Measurements from ENCODE around the gene ZNF629. TPM values are rescaled to one million over a fixed set of nuclear protein-coding genes. Genes with fewer than 3 reads are reported as not detected.

Gene ZNF629
- 25.3 and 26.9 TPM in 2 replicates for total RNA-seq (2021)
- percentile 69 among the genes with signal in this experiment for Bru-seq, nascent RNA
- percentile 90 among the genes with signal in this experiment for BruChase-seq, experiment 1, labeled RNA remaining after a 2-hour chase
- BruChase-seq, experiment 2, labeled RNA remaining after a 6-hour chase = percentile 88 among the genes with signal in this experiment
- long read RNA-seq, full-length matches to known transcripts = 3 of 21 reads
- long read RNA-seq, partial matches to known transcripts = 1 of 21 reads
- long read RNA-seq, other reads (novel, unspliced or antisense) = 17 of 21 reads

GRCh38 chr16:30786936-30787612 lies at the start of gene ZNF629:
Gene ZNF629, minus strand, starts transcription at chr16:30787205. Its CDS starts 2,723 bp downstream, at chr16:30784482.
- no TSS peak for BruUV-seq (replicated peaks)

GRCh38 chr16:30834130-30834740 lies 47.2 kb upstream of the ZNF629 start:
- BruUV-seq (replicated peaks) = no TSS peak
- POLR2A ChIA-PET (ENCODE audit: low non-redundant PET) = no interaction called here
- H3K27me3 ChIP-seq (replicated peaks; ENCODE audit: insufficient read depth, low read depth, low read length, poor library complexity) = no peaks in the 10 kb centered on the region
- no peaks in the 10 kb centered on the region for H3K9me3 ChIP-seq (ENCODE audit: low read depth, low read length, poor library complexity, severe bottlenecking)
- no peaks in the 10 kb centered on the region for H3K4me1 ChIP-seq (ENCODE audit: insufficient read depth, low read length, poor library complexity, severe bottlenecking)
- intact Hi-C loops (cut with micrococcal nuclease; ENCODE audit: unreplicated experiment) = no loop called here
- TF ChIP-seq CTCF (conservative IDR thresholded peaks at IDR 0.05; ENCODE audit: low read depth, low read length) = no peak
- no peak for TF ChIP-seq EZH2 (IDR thresholded peaks at IDR 0.05; ENCODE audit: borderline replicate concordance, low read depth, low read length, poor library complexity, severe bottlenecking)
- H3K4me3 ChIP-seq (ENCODE audit: low read depth, low read length, poor library complexity, severe bottlenecking) = no peak overlapping the region
- DNase-seq (ENCODE audit: low spot score) = no peak
- CTCF ChIA-PET = no interaction called here
- no peak overlapping the region for H3K27ac ChIP-seq (ENCODE audit: low read depth, low read length, poor library complexity, severe bottlenecking)
- no peaks in the 10 kb centered on the region for H3K36me3 ChIP-seq (ENCODE audit: insufficient read depth, low read length, poor library complexity, severe bottlenecking)

More at GRCh38 chr16:30786936-30787612, at the start of gene ZNF629:
- TF ChIP-seq EZH2 (IDR thresholded peaks at IDR 0.05; ENCODE audit: borderline replicate concordance, low read depth, low read length, poor library complexity, severe bottlenecking) (no peak), CTCF (conservative IDR thresholded peaks at IDR 0.05; ENCODE audit: low read depth, low read length) (no peak)
- Histone ChIP-seq H3K9me3 (ENCODE audit: low read depth, low read length, poor library complexity, severe bottlenecking) (no peaks in the 10 kb centered on the region), H3K27me3 (replicated peaks; ENCODE audit: insufficient read depth, low read depth, low read length, poor library complexity) (no peaks in the 10 kb centered on the region), H3K4me3 (ENCODE audit: low read depth, low read length, poor library complexity, severe bottlenecking) (peak within 1 kb of the TSS; percentile 74), H3K27ac (ENCODE audit: low read depth, low read length, poor library complexity, severe bottlenecking) (peak within 1 kb of the TSS; percentile 80), H3K4me1 (ENCODE audit: insufficient read depth, low read length, poor library complexity, severe bottlenecking) (no peaks in the 10 kb centered on the region), H3K36me3 (ENCODE audit: insufficient read depth, low read length, poor library complexity, severe bottlenecking) (peaks cover 16% of the 10 kb centered on the region)
- POLR2A ChIA-PET (ENCODE audit: low non-redundant PET) = interaction anchor here (0.6 kb wide), 1 partner anchor 21 kb away, joined by 3 read pairs; no protein-coding TSS in a partner anchor
- intact Hi-C loops (cut with micrococcal nuclease; ENCODE audit: unreplicated experiment) = loop anchor here (1.0 kb wide), 1 partner anchor 18 kb away; no protein-coding TSS in a partner anchor
- CTCF ChIA-PET = interaction anchor here (0.6 kb wide), 1 partner anchor 81 kb away, joined by 6 read pairs; no protein-coding TSS in a partner anchor
- DNase-seq (ENCODE audit: low spot score) = peak; percentile 78

- no peak for DNase-seq (ENCODE audit: low spot score)
- Histone ChIP-seq H3K4me1 (ENCODE audit: insufficient read depth, low read length, poor library complexity, severe bottlenecking) (no peaks in the 10 kb centered on the region), H3K27ac (ENCODE audit: low read depth, low read length, poor library complexity, severe bottlenecking) (no peak overlapping the region), H3K4me3 (ENCODE audit: low read depth, low read length, poor library complexity, severe bottlenecking) (no peak overlapping the region), H3K27me3 (replicated peaks; ENCODE audit: insufficient read depth, low read depth, low read length, poor library complexity) (no peaks in the 10 kb centered on the region), H3K9me3 (ENCODE audit: low read depth, low read length, poor library complexity, severe bottlenecking) (no peaks in the 10 kb centered on the region), H3K36me3 (ENCODE audit: insufficient read depth, low read length, poor library complexity, severe bottlenecking) (no peaks in the 10 kb centered on the region)
- CTCF ChIA-PET = no interaction called here
- TF ChIP-seq EZH2 (IDR thresholded peaks at IDR 0.05; ENCODE audit: borderline replicate concordance, low read depth, low read length, poor library complexity, severe bottlenecking) (no peak), CTCF (conservative IDR thresholded peaks at IDR 0.05; ENCODE audit: low read depth, low read length) (no peak)
- BruUV-seq (replicated peaks) = no TSS peak
- POLR2A ChIA-PET (ENCODE audit: low non-redundant PET) = no interaction called here
- intact Hi-C loops (cut with micrococcal nuclease; ENCODE audit: unreplicated experiment) = no loop called here
These were observed 43.0 kb upstream of the ZNF629 start for GRCh38 chr16:30830072-30830417.

Measured in A673 (cell line).